Mucosa of stomach (tissue), 1 donor: ENCODE results near the gene PDGFB.
"Not testable (repeated sequence)": the region's sequence is repeated elsewhere in the genome, so short reads cannot be mapped to it uniquely, and the experiment has no call there.

Experiments
- H3K27me3 ChIP-seq: one replicate; pipeline ENCODE4 v1.7.0; 2013; ENCODE audit warnings: mild to moderate bottlenecking, low read length; ENCODE audit not compliant: control insufficient read depth, insufficient read depth
- H3K36me3 ChIP-seq: one replicate; pipeline ENCODE4 v1.7.0; 2013; ENCODE audit warnings: low read length; ENCODE audit not compliant: control insufficient read depth, insufficient read depth
- H3K4me1 ChIP-seq: one replicate; pipeline ENCODE4 v1.7.0; 2013; ENCODE audit warnings: mild to moderate bottlenecking, low read length; ENCODE audit not compliant: control insufficient read depth, insufficient read depth
- H3K4me3 ChIP-seq: one replicate; pipeline ENCODE4 v1.7.0; 2013; ENCODE audit warnings: low read length
- H3K9ac ChIP-seq: one replicate; pipeline ENCODE4 v1.7.0; 2013; ENCODE audit warnings: mild to moderate bottlenecking, low read length, moderate library complexity
- H3K9me3 ChIP-seq: one replicate; pipeline ENCODE4 v1.7.0; 2013; ENCODE audit warnings: mild to moderate bottlenecking, low read length, moderate library complexity; ENCODE audit not compliant: control insufficient read depth
- donor health status: Pancreatic carcinoma.

Gene PDGFB

DNA sequence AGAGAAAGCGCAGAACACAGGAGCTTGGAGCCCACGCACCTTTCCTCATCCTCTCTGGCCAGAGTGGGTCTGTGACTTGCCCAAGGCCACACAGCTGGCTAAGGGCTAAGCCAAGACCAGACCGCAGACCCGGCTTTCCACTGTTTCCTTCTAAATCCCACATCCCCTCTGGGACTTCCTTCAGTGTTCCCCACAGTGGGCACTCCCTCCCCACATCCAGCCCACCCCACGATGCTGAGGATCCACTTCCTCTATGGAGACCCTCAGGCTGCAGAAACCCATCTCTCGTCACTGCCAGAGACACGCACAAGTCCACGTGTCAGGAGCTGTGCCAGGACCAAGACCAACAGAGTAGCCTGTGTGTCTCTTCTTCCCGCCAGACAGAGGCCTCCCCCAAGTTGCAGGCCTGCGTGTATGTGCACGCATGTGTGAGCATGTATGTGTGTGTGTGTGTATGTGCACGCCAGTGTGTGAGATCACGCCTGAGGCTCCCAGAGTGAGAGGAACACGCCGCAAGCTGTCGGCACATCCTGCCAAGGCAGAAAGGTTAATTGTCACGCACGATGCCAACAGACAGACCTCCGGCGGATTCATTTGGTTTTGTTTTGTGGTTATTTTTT, 21.6 kb downstream of the PDGFB start:
- Histone ChIP-seq H3K36me3 (no peaks in the 10 kb centered on the region), H3K9ac (no peak overlapping the region)

DNA sequence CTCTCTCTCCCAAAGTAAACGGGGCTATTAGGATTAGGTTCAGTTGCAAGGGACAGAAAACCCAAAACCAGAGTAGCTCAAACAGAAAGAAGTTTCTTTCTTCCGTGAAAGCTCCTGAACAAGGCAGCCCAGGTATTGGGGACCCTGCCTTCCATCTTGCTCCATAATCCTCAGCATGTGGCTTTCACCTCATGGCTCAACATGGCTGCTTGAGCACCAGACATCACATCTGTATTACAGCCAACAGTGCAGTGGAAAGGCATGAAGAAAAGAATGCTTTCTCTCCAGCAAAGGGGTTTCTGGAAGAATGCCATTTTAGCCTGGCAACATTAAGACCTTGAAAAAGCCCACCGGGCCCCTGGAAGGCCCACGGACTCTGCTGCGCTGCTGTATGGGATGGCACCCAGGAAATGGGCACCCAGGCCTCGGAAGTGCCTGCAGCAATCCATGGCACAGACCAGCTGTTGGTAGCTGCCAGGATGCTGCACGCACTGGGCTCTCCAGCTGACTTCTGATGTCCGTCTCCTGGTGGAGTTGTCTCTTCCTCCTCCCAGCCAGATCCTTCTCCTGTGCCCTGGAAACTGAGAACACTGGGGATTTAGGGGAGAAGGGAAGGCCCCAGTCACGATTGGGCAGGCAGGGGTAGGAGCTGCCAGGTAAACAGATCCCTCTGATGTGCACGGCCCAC, 22.6 kb downstream of the PDGFB start:
- Histone ChIP-seq H3K27me3 (peaks cover 3% of the 10 kb centered on the region), H3K36me3 (no peaks in the 10 kb centered on the region), H3K9me3 (no peaks in the 10 kb centered on the region), H3K4me1 (no peaks in the 10 kb centered on the region), H3K4me3 (no peak overlapping the region), H3K9ac (no peak overlapping the region)

More for the DNA sequence above, 21.6 kb downstream of the PDGFB start:
- no peak overlapping the region for H3K4me3 ChIP-seq
- H3K27me3 ChIP-seq: peaks cover 3% of the 10 kb centered on the region
- no peaks in the 10 kb centered on the region for H3K9me3 ChIP-seq
- H3K4me1 ChIP-seq: no peaks in the 10 kb centered on the region

DNA sequence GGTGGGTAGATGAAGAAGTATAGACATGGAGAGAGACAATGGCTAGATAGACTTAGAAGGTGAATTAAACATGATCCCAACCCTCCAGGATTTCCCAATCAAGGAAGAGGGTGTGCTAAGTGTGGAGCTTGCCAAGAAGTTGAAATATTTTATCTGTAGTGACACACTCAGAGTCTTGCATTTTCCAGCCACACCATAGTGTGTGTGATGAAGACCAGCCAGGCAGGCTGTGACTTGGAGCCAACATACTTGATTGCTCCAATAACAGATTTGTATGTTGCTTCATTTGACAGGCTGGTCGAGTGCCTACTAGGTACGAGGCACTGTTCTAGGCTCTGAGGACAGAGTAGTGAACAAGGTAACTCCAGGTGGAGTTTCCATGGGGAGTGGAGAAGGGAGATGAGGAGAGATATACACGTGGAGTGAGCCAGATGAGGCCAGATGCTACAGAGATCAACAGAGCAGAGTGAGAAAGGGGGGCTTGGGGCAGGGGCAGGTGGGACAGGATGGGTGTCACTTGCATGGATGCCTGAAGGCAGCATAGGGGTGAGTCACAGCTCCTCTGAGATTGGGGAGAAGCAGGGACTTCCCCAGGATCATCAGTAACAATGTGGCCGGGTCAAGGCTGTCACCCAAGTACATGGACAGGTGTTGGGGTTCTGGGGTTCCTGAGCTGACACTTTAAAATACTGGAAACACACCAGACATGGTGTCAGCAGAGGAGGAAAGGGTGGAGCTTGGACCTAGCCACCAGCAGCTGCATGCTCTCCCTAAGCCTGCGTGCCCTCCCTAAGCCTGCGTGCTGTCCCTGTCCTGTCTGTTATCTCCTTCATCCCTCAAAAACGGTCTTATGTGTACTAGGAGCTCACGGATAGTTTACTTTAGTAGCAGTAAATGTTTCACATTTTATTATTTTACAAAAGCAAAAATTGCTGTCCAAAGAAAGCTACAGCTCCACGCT, 23.6 kb downstream of the PDGFB start:
- Histone ChIP-seq H3K4me3 (no peak overlapping the region), H3K27me3 (peaks cover 3% of the 10 kb centered on the region), H3K4me1 (no peaks in the 10 kb centered on the region), H3K9ac (no peak overlapping the region), H3K36me3 (no peaks in the 10 kb centered on the region), H3K9me3 (no peaks in the 10 kb centered on the region)

DNA sequence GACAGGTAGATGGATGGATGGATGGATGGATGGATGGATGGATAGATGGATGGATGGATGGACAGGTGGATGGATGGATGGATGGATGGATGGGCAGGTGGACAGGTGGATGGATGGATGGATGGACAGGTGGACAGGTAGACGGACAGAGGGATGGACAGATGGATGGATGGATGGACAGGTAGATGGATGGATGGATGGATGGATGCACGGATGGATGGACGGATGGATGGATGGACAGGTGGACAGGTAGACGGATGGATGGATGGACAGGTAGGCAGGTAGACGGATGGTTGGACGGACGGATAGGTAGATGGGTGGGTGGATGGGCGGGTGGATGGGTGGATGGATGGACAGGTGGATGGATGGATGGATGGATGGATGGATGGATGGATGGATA, 24.3 kb downstream of the PDGFB start:
- H3K9me3 ChIP-seq: no peaks in the 10 kb centered on the region
- no peak overlapping the region for H3K4me3 ChIP-seq
- H3K27me3 ChIP-seq: peaks cover 6% of the 10 kb centered on the region
- no peak overlapping the region for H3K9ac ChIP-seq
- H3K36me3 ChIP-seq: no peaks in the 10 kb centered on the region
- no peaks in the 10 kb centered on the region for H3K4me1 ChIP-seq

DNA sequence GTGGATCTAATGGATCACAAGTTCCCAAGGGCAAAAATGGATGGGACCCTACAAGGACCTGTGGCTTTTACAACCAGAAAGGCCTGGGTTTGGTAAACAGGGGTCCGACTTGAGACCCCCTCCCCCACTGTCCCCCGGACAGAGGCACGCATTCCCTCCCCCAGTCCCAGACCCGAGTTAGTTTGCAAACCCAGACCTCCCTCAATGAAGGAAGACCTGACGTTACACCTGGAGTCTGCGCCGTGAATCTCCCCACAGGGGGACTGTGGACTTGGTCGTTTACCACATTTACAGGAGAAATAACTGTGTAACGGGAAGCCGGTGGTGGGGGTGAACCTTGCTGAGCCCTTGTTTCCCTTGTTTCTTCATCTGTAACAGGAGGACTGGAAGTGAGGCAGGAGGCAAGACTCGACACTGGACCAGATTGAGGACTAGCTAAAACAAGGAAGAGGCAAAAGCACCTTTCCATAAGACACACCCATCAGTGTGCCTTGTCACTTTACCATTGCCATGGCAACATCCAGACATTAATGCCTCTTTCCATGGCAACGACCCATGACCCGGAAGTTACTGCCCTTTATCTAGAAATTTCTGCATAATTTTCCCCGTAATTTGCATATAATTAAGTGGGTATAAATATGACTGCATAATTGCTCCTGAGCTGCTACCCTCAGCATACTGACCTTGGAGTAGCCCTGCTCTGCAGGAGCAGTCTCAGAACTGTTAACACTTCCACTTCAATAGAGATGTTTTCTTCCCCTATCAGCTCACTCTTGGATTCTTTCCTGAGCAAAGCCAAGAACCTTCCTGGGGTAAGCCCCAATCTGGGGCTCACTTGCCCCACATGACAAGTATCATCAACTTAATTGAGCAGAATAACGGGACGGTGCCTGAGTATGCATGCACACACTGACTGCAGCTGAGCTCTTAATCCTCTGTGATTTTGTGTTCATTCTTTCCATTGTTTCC, 25.4 kb downstream of the PDGFB start:
- no peaks in the 10 kb centered on the region for H3K4me1 ChIP-seq
- no peaks in the 10 kb centered on the region for H3K9me3 ChIP-seq
- no peak overlapping the region for H3K9ac ChIP-seq
- H3K27me3 ChIP-seq: peaks cover 12% of the 10 kb centered on the region
- no peak overlapping the region for H3K4me3 ChIP-seq
- no peaks in the 10 kb centered on the region for H3K36me3 ChIP-seq

DNA sequence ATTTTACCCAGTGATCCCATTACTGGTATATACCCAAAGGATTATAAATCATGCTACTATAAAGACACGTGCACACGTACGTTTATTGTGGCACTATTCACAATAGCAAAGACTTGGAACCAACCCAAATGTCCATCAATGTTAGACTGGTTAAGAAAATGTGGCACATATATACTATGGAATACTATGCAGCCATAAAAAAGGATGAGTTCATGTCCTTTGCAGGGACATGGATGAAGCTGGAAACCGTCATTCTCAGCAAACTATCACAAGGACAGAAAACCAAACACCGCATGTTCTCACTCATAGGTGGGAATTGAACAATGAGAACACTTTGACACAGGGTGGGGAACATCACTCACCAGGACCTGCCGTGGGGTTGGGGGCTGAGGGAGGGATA, 26.4 kb downstream of the PDGFB start:
- H3K4me3 ChIP-seq, H3K36me3 ChIP-seq, H3K9me3 ChIP-seq, H3K4me1 ChIP-seq, H3K9ac ChIP-seq: not testable (repeated sequence)
- H3K27me3 ChIP-seq: peaks cover 12% of the 10 kb centered on the region

DNA sequence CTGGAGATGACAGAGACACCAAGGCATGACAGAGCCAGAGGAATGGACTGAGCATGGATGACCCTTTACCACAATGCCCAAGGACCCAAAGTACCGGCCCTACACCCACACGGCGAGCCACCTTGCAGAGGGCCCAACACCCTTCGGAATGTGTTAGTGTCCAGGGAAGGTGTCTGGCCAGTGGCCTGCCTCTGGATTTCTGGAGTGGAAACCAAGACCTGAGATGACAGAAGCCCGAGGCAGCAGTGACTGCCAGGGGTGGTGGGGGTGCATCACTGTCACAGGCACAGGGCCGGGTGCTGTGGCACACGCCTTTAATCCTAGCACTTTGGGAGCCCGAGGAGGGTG, 28.7 kb downstream of the PDGFB start:
- H3K4me1 ChIP-seq: no peaks in the 10 kb centered on the region
- no peak overlapping the region for H3K9ac ChIP-seq
- no peaks in the 10 kb centered on the region for H3K36me3 ChIP-seq
- H3K9me3 ChIP-seq: no peaks in the 10 kb centered on the region
- H3K27me3 ChIP-seq: peaks cover 8% of the 10 kb centered on the region
- no peak overlapping the region for H3K4me3 ChIP-seq

DNA sequence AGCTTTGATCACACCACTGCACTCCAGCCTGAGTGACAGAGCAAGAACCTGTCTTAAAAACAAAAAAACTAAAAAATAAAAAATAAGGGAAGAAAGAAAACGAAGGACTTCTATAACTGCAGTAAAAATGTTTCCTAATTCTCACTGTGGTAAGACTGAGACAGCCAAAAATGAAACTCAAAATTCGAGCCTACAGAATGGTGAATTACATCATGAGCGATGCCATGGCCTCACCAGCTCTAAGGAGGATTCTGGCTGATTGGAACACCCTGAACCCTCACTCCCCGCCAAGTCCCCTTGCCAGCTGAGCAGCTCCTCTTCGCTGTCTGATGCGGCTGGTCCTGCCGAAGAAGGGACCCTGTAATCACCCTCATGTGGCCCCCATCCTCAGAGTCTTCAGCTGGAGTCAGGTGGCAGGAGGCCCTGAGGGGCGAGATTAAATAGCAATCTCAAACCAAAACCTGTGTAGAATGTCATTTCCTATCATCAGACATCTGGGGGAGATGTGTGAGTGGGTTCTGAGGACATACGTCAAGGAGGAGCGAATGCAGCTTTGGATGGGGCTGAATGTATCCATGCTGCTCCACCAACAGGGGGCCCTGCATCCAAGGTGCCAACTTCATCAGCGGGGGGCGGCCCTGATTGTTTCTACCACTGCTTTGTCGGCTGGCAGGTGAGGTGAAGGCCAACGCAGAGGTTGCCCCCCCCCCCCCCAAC, 29.2 kb downstream of the PDGFB start:
- Histone ChIP-seq H3K27me3 (peaks cover 8% of the 10 kb centered on the region), H3K36me3 (no peaks in the 10 kb centered on the region)

DNA sequence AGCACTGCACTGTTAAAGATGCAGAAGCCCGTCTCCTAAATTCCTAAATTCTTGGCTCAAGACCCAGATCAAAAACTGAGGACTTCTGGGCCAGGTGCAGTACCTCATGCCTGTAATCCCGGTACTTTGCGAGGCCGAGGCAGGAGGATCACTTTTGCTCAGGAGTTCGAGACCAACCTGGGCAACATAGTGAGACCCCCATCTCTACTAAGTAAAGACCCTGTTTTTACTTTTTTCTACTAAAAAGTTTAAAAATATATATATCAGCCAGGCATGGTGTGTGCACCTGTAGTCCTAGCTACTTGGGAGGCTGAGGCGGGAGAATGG, 29.7 kb downstream of the PDGFB start:
- peaks cover 8% of the 10 kb centered on the region for H3K27me3 ChIP-seq
- H3K9ac ChIP-seq: no peak overlapping the region
- no peaks in the 10 kb centered on the region for H3K36me3 ChIP-seq
- no peaks in the 10 kb centered on the region for H3K4me1 ChIP-seq
- no peaks in the 10 kb centered on the region for H3K9me3 ChIP-seq
- H3K4me3 ChIP-seq: no peak overlapping the region

More for the DNA sequence above, 29.2 kb downstream of the PDGFB start:
- no peak overlapping the region for H3K9ac ChIP-seq
- no peaks in the 10 kb centered on the region for H3K9me3 ChIP-seq
- no peaks in the 10 kb centered on the region for H3K4me1 ChIP-seq
- no peak overlapping the region for H3K4me3 ChIP-seq

DNA sequence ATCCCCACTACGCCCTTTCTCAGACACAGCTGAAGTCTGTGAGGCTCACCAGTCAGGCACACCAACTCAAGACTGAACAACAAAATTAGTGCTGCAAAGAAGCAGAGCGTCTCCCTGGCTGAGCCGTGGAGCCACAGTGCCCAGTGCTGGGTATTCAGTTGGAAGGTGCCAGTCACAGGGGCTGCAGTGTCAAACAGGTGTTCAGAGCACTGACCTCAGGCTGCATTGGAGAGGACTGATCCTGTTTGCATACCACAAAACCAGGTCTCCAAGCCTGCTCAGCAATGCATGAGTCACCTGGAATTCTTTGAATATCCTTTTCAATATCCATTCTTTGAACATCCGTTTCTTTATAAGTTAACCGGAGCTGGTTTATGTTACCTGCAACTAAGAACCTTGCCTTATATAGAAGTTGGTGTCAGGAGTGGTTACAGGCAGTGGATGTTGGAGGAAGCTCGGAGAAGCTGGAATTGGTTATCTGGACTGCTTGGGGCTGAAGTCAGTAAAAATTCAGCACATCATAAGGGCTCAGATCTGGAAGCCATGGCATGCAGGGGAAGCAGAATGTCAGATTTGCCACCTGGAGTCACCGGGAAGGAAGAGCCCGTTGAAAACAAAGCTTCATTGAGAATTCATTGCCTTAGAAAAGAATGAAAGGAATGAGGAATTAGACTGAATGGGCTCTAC, 30.3 kb downstream of the PDGFB start:
- H3K4me3 ChIP-seq: no peak overlapping the region
- no peaks in the 10 kb centered on the region for H3K36me3 ChIP-seq
- no peaks in the 10 kb centered on the region for H3K9me3 ChIP-seq
- no peak overlapping the region for H3K9ac ChIP-seq
- no peaks in the 10 kb centered on the region for H3K4me1 ChIP-seq
- peaks cover 8% of the 10 kb centered on the region for H3K27me3 ChIP-seq

DNA sequence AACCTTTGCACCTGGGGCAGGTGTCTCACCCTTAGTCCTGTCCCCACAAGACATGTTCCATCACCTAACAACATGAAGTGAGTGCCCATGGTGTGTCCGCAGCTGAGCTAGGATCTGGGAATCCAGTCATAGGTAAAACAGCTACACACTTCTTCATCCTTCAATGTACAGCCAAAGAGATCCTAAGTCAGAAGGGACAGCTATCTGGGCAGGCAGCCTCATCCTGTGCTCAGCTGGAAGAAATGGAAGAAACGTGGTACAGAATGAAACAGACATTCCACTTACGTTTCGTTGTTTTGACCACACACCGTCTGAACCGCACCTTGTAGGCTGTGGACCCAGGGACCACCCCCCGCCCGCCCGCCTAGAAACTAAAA, 30.8 kb downstream of the PDGFB start:
- Histone ChIP-seq H3K4me3 (no peak overlapping the region), H3K27me3 (peaks cover 8% of the 10 kb centered on the region), H3K9ac (no peak overlapping the region), H3K4me1 (no peaks in the 10 kb centered on the region), H3K9me3 (no peaks in the 10 kb centered on the region), H3K36me3 (no peaks in the 10 kb centered on the region)
